Stimulated activated CD8-positive, alpha-beta memory T cell treated with anti-CD3 and anti-CD28 coated beads, Interleukin-12 subunit alpha, Interleukin-12 subunit beta, amount 100 ng/mL, for 4 hours (primary cell): ENCODE results near the gene G0S2.

Experiments
- DNase-seq: peaks from one replicate; pipeline ENCODE4 v3.0.0-alpha.2; 2020; ENCODE audit warnings: low read depth

Gene G0S2

DNA sequence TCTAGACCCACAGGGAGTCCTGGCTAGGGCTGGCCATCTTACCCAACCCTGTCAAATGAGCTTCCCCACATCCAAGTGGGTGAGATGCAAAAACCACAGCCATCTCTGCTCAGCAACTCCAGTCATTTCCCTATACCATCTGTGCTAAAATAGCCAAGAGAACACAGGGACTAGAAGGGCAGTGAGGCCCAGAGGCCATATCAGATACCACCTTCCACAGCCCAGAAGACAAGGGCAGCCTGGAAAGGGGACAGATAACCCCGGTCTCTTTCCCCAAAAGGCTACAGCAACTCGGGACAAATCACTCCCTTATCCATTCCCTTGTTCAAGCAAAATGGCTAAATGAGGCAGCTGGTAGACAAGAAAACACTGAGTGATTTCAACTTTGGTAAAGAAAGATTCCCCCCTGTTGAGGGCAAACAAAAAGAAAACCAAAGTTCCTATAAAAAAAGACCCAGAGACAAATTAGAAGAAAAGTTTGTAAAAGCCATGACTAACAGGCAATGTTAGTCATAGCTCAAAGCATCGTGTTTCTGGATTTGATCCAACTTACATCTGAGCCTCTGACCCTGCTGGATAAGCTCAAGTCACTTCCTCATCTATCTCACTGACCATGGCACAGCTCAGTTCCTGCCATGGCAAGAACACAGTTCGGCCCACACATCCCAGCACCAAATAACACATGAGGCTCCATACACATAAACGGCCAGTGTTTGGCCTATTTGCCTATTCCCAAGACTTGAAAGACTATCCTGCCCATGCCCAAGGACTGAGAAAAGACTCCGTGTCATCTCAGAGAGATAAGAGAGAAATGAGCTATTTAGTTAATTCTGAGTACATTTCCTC, 26.1 kb upstream of the G0S2 start:
- DNase-seq = no peak

GRCh38 chr1:209650454-209650853, 24.8 kb upstream of the G0S2 start:
- DNase-seq = no peak

DNA sequence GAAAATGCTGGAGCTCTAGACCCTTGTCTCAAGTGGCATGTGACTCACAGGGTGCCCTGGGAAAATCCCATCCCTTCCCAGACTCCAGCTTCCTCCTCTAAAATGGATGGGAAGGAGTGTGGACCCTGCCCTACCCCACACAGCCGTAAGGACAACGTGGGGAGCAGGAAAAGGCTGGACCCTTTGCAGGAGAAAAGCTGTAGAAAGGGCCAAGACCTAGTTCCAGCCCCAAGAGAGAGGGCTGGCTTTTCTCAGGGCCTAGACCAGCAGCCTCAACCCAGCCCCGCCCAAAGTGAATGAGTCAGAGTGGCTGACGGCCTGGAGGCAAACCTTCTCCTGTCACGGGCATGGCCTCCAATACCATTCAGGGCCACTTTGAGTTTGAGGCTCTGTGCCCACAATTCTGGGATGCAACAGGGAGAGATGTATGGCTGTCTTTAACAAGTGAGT, 24.0 kb upstream of the G0S2 start:
- DNase-seq = no peak

DNA sequence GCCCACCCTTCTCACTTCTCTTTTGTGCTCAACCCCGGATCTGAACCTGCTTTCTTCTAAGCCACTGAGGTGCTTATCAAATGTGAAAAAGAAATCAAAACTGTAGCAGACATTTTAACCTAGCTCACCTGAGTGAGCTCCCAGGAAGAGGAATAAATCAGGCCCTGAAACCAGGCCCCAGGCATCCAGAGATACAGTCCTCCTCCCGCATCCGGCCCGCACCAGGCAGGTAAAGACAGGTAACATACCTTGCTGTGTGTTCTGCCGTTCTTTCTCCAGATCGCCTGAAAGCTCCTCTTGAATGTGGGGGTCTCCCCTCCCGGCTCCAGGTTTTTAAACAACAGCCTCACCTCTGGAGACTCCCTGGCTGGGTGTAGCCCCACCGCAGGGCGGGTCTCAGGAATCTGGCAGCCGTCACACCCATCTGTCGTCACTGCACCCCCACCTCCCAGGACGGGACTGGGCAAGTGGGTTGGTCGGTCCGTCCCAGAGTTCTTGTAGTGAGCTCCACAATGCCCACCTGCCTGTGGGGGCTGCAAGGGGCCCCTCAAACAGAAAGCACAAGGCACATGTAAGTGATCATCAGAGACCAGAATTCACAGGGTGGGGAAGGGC, 23.0 kb upstream of the G0S2 start, which contains the start of gene LAMB3:
TSS of gene LAMB3 (minus strand) at position 305 of the 615 bp plus-strand sequence. CDS start 1,481 bp downstream, outside the sequence.
- DNase-seq = no peak

DNA sequence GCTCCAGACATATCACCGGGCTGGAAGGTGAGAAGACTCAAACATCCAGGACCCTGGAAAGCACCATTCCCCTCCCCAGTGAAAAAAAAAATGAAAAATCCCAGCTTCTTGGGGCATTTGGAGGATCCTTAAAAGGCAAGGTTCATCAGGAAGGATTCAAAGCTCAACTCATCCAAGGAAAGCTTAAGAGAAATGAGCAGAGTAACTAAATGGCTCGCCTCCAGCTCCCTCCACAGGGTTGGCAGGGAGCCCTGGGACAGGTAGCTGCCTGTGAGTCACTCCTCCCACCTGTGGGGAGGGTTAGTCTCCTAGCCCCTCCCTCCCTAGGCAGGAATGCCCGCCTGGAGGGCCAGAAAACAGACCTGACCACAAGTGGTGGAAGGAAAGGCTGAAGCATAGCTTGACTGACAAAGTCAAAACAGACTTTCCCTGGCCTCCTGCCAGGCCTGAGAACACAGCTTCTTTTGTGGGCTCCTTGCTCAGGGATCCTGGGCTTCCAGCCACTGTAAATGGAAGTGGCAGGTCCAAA, 22.3 kb upstream of the G0S2 start:
- DNase-seq = no peak

DNA sequence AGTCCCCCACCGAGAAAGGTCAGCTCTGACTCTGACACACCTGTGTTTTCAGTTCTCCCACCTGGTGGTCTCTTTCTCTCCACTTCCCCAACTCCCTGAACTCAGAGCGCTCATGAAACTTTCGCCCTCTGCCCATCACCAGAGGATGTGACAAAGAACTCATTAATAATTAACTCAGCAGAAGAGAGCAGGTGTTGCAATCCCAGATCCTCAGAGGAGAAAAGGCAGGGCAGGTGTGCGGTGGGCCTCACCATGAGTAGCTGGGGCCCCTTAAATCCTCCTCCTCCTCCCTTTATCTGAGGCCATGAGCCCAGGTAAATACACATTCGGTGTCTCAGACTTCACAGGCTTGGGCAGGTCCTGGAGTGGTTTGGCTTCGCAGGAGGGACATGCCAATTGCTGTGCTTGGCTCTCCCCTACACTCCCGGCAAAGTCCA, 21.3 kb upstream of the G0S2 start:
- no peak for DNase-seq

DNA sequence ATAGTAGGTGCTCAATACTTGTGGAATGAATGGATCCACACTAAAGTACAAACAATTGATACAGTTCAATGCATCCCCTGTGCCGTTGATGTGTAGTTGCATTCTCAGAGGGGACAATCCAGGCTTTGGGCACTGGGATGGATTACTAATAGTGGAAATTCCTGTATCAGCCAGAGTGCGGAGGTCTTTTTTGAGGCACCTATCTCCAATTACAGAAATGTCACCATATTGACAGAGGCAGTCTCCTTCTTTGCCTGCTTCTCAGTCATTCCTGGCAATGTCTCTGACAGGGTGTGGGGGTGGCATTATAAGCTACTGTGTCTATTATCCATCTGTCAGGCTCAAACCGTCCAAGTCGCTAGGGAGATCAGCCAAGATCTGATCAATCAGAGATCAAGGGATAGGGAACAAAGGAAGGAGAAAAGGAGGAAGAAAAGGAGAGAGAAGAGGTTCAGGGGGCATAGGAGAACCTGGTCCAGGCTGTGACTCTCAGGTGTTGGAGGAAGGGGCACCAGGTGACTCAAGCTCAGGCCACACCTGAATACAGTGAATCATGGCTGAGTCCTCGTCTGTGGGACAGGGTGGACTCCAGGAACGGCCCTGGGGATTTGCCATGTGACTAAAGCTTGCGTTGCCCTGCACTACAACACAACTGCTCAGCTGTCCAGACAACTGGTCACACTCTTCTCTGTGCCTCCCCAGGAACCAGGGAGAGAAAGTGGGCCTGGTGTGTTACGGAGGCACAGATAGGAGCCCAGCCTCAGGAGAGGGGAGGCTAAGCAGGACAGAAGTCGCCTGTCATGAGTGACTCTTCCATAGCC, 19.6 kb upstream of the G0S2 start:
- no peak for DNase-seq

DNA sequence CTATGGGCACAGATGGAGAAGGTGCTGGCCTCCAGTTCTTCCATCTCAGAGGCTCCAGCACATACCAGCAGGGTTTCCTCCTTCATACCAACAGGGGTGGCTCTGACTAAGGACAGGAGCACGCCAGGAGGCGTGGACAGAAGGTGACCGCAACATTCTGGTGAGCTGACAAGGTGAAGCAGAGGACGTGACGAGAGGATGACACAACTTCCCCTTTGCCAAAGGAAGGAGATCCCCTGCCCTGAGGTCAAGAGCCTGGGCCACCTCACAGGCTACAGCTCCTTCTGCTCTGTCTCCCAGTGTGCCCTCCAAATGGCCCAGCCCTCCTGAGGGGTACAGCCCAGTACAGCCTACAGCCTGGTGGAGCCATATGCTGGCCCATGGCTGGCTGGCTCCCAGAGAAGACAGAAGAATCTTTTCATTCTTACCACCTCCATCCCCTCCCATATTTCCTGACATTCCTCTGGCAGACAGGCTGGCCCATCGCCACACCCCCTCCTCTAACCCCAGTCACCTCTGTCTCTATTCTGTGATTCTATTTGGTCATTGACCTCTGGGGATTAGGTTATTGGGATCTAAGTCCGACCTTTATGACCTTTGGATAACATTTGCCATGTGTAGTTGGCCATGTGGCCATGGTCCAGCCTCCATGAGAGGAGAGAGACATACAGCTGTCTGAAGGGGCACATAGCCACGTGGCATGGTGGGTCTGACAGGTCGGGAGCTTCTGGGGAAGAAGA, 17.9 kb upstream of the G0S2 start:
- no peak for DNase-seq

DNA sequence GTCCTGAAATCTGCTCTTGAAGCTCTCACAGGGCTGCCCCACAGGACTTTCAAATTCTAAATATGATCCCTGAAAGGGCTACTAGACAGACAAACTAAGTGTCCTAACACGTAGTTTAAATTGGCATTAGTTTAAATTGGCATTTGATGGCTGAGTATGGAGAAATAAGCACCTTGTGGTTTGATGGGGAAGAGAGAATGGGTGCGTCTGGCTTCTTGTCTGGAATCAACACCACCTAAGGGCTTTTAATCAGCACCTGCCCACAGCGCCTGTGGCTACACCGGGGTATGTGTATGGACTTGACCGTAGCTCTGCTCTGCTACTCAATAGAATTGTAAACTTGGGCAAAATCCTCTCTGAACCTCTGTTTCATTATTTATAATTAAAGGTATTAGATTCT, 17.3 kb upstream of the G0S2 start:
- DNase-seq = no peak

GRCh38 chr1:209659909-209660308, 15.3 kb upstream of the G0S2 start:
- DNase-seq = no peak

DNA sequence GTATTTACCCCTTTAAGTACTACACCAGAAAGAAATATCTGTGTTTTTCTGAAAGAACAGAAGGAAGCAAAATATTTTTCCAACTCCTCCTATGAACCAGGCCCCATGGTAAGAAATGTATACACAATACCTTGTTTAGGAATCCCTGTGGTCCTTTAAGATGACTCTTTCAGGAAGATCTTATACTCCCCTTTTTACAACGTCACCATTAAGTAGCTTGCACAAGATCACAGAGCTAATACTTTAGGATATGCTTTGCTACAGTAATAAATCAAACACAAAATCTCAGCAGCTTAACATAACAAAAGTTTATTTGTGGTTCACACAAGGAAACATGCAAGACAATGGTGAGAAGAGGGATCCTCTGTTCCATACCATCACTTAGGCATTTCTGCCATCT, 14.1 kb upstream of the G0S2 start:
- no peak for DNase-seq

DNA sequence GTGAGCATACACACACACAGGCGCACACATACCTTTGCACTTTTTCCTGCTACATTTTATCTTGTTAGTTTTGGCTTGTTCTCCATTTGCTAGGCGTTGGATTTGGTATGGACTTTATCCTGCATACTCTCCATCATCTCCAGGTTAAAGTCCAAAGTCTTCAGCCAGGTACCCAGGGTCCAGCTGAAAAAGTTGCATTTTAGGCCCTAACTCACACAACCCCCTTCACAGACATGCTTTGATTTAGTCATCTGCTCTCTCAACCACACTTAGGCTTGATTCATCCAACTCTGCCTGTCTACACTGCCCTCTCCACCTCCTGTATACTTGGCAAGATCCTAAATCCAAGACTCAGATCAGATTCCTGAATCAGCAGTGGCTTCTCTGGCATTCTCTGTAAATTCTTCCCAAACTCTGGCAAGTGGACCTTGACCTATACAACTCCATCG, 12.3 kb upstream of the G0S2 start:
- DNase-seq = no peak

DNA sequence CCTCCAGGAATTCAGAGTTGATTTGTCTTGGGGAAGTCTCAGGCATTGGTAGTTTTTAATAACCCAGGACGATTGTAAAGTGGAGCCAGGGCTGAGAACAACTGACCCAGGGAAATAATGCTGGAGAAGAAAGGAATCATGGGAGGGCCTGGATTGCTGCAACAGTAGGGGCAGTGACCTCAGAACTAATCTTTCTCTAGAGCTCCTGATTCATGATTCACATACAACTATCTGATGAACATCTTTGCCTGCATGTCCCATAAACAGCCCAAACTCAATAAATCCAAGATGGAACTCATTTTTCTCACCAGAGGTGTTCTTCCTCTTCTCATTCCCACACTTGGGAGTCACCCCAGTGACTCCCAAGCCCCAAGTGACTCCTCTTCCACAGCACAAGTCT, 8.1 kb upstream of the G0S2 start:
- no peak for DNase-seq

DNA sequence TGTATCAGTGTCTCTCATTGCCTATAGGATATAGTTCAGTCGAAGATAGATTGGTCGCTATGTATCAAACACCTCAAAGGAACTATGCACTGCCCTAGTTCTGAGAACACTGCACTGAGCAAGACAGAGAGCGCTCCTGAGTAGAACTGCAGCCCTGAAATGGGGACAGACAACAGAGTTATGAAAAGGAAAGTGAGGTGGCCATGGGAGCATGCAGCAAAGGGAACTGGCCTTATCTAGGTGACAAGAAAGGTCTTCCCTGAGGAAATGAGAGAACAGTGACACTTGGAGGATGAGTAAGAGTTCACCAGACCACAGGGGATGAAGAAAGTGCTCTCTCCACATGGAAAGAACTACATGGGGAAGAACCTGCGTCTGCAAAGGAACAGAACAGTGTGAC, 7.5 kb upstream of the G0S2 start:
- no peak for DNase-seq

GRCh38 chr1:209670441-209671082, 4.7 kb upstream of the G0S2 start:
- DNase-seq = no peak

DNA sequence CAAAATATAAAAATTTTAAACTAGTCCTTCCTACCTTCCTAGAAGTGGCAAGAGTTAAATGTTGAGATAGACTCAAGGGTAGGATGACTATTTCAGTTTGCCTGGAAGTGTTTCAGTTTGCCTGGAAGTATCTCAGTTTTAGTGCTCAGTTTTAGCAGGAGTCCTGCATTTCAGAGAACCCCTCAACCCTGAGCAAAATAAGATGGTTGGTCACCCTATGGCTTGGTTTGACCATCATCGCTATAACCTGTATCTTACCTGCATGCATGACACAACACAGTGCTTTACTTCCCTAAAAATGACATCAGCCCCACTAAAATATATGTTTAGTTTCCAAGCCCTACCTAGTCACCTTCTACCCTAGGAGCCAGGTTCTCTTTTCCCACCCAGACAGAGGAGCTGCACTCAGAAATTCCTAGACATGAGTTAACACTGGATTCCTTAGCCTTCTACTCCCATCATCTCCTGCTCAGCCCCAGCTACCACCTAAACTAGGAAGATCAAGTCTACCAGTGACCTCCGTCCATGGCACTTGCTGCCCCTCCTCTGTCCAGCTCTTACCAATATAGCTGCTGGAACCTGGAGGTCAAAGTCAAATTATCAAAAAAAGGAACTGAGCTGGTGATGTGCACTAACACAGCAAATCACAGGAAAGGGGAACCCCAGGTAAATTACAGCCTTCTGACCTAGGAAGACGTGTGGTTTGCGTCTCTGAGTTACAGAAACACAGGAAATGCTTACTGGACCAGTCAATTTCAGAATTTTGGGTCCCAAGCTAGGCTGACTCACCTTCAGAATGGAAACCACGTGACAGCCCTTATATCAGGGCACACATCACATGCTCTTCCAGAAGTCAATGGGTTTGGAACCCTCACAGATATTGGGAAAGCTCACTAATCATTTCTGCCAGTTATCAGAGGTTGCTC, 2.2 kb upstream of the G0S2 start:
- no peak for DNase-seq

- no peak for DNase-seq
Measured at GRCh38 chr1:209673631-209674417, 1.4 kb upstream of the G0S2 start.

DNA sequence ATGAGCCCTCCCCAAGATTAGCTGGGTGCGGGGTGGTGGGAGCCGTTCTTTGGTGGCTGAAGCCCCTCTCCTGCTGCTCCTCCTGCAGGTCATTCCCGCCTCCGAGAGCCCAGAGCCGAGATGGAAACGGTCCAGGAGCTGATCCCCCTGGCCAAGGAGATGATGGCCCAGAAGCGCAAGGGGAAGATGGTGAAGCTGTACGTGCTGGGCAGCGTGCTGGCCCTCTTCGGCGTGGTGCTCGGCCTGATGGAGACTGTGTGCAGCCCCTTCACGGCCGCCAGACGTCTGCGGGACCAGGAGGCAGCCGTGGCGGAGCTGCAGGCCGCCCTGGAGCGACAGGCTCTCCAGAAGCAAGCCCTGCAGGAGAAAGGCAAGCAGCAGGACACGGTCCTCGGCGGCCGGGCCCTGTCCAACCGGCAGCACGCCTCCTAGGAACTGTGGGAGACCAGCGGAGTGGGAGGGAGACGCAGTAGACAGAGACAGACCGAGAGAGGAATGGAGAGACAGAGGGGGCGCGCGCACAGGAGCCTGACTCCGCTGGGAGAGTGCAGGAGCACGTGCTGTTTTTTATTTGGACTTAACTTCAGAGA, 448 bp downstream of the G0S2 start:
- DNase-seq = no peak
